DOHH2 (cell line): ENCODE measurements around the gene DTD2.
"Not testable (repeated sequence)": the region's sequence is repeated elsewhere in the genome, so short reads cannot be mapped to it uniquely, and the experiment has no call there.

ENCODE experiments used
- CTCF ChIP-seq: fragments of 200-600 bp; sonication (generic); IDR thresholded peaks from one replicate; pipeline ENCODE4 v1.5.1; 2014; ENCODE audit warnings: antibody characterized with exemption, mild to moderate bottlenecking, low read depth, low read length; ENCODE audit not compliant: poor library complexity, severe bottlenecking
- EZH2phosphoT487 ChIP-seq: fragments of 200-600 bp; sonication (generic); IDR thresholded peaks from 2 replicates; pipeline ENCODE4 v1.6.1; 2017; ENCODE audit warnings: borderline replicate concordance, mild to moderate bottlenecking, antibody characterized with exemption, low read length, moderate library complexity, mixed read lengths

GRCh38 chr14:31437045-31437691 is 20.1 kb downstream of the DTD2 start:
- not testable (repeated sequence) for TF ChIP-seq CTCF, EZH2phosphoT487
